Measurements from ENCODE around the gene KLHL36.

KLHL36 gene

GRCh38 chr16:84648595-84649510 is 542 bp downstream of the KLHL36 start:
- DNase-seq (ENCODE audit: low spot score) = no peak

- DNase-seq (ENCODE audit: low spot score) = no peak
These were observed 1.2 kb downstream of the KLHL36 start for GRCh38 chr16:84649511-84649861.

GRCh38 chr16:84650062-84650991 is 2.0 kb downstream of the KLHL36 start:
- DNase-seq (ENCODE audit: low spot score) = no peak

GRCh38 chr16:84652566-84652965 is 4.3 kb downstream of the KLHL36 start:
- DNase-seq (ENCODE audit: low spot score) = no peak

GRCh38 chr16:84654238-84654637 is 5.9 kb downstream of the KLHL36 start:
- no peak for DNase-seq (ENCODE audit: low spot score)

GRCh38 chr16:84654998-84655397 is 6.7 kb downstream of the KLHL36 start:
- no peak for DNase-seq (ENCODE audit: low spot score)

- no peak for DNase-seq (ENCODE audit: low spot score)
These were observed 8.3 kb downstream of the KLHL36 start for GRCh38 chr16:84656649-84657048.

GRCh38 chr16:84657229-84657837 is 9.0 kb downstream of the KLHL36 start:
- no peak for DNase-seq (ENCODE audit: low spot score)

GRCh38 chr16:84658690-84659089 is 10.4 kb downstream of the KLHL36 start:
- DNase-seq (ENCODE audit: low spot score) = no peak

GRCh38 chr16:84659656-84660300 is 11.5 kb downstream of the KLHL36 start:
- DNase-seq (ENCODE audit: low spot score) = no peak

- no peak for DNase-seq (ENCODE audit: low spot score)
These were observed 12.7 kb downstream of the KLHL36 start for GRCh38 chr16:84660973-84661372.

- no peak for DNase-seq (ENCODE audit: low spot score)
These were observed 13.2 kb downstream of the KLHL36 start for GRCh38 chr16:84661418-84662060.

- no peak for DNase-seq (ENCODE audit: low spot score)
These were observed 14.2 kb downstream of the KLHL36 start for GRCh38 chr16:84662471-84662870.

- DNase-seq (ENCODE audit: low spot score) = no peak
These were observed 15.3 kb downstream of the KLHL36 start for GRCh38 chr16:84663433-84664101.

- no peak for DNase-seq (ENCODE audit: low spot score)
These were observed 17.0 kb downstream of the KLHL36 start for GRCh38 chr16:84665359-84665758.

GRCh38 chr16:84665843-84666242 is 17.5 kb downstream of the KLHL36 start:
- no peak for DNase-seq (ENCODE audit: low spot score)

- no peak for DNase-seq (ENCODE audit: low spot score)
These were observed 19.4 kb downstream of the KLHL36 start for GRCh38 chr16:84667600-84668309.

- DNase-seq (ENCODE audit: low spot score) = no peak
These were observed 21.8 kb downstream of the KLHL36 start for GRCh38 chr16:84670063-84670462.

- no peak for DNase-seq (ENCODE audit: low spot score)
These were observed 24.2 kb downstream of the KLHL36 start for GRCh38 chr16:84672276-84673202.

All from left forelimb (tissue), 1 donor.